GM18507 (cell line): ENCODE measurements around the gene PDE2A.

Source experiments
- DNase-seq: peaks from one replicate; pipeline ENCODE4 v3.0.0; 2011; ENCODE audit warnings: low read depth; ENCODE audit not compliant: insufficient read length; ENCODE audit errors: extremely low spot score
- FAIRE-seq: peaks from 2 replicates; lab custom pipeline; 2011; peaks lifted over from hg19 to GRCh38; lab: Jason Lieb, UNC

The PDE2A gene

GRCh38 chr11:72642884-72643522 is 31.2 kb downstream of the PDE2A start:
- DNase-seq = peak; percentile 77
- FAIRE-seq = peak; percentile 41

- FAIRE-seq (no peak), DNase-seq (no peak)
Observed at GRCh38 chr11:72642043-72642883, 32.0 kb downstream of the PDE2A start.

- DNase-seq (no peak), FAIRE-seq (no peak)
Observed at GRCh38 chr11:72641522-72642042, 32.6 kb downstream of the PDE2A start.

- DNase-seq (no peak), FAIRE-seq (no peak)
Observed at GRCh38 chr11:72639502-72640375, 34.5 kb downstream of the PDE2A start.

GRCh38 chr11:72637926-72638325 is 36.3 kb downstream of the PDE2A start:
- no peak for DNase-seq
- FAIRE-seq = no peak

GRCh38 chr11:72637198-72637597 is 37.0 kb downstream of the PDE2A start:
- FAIRE-seq (no peak), DNase-seq (no peak)

- no peak for FAIRE-seq
Observed at GRCh38 chr11:72636376-72636775, 37.8 kb downstream of the PDE2A start.

GRCh38 chr11:72635933-72636332 is 38.3 kb downstream of the PDE2A start:
- DNase-seq = no peak
- no peak for FAIRE-seq

More at GRCh38 chr11:72636376-72636775, 37.8 kb downstream of the PDE2A start:
- DNase-seq = no peak

- no peak for DNase-seq
- FAIRE-seq = no peak
Observed at GRCh38 chr11:72635309-72635915, 38.8 kb downstream of the PDE2A start.

GRCh38 chr11:72634472-72635095 is 39.6 kb downstream of the PDE2A start:
- DNase-seq (no peak), FAIRE-seq (no peak)

- DNase-seq (no peak), FAIRE-seq (no peak)
Observed at GRCh38 chr11:72634016-72634415, 40.2 kb downstream of the PDE2A start.

GRCh38 chr11:72633068-72633467 is 41.2 kb downstream of the PDE2A start:
- no peak for DNase-seq
- FAIRE-seq = no peak

- no peak for DNase-seq
Observed at GRCh38 chr11:72631806-72632731, 42.2 kb downstream of the PDE2A start.

GRCh38 chr11:72630104-72630852 is 43.9 kb downstream of the PDE2A start:
- no peak for DNase-seq
- FAIRE-seq = no peak

More at GRCh38 chr11:72631806-72632731, 42.2 kb downstream of the PDE2A start:
- no peak for FAIRE-seq

GRCh38 chr11:72629266-72629665 is 45.0 kb downstream of the PDE2A start:
- no peak for FAIRE-seq
- no peak for DNase-seq

- no peak for DNase-seq
- no peak for FAIRE-seq
Observed at GRCh38 chr11:72627594-72628281, 46.5 kb downstream of the PDE2A start.
